Spinal cord (tissue), 10 donors: ENCODE results near the gene C9. TPM values are rescaled to one million over a fixed set of nuclear protein-coding genes. Genes with fewer than 3 reads are reported as not detected.

ENCODE experiments used
- DNase-seq, 6 donors: peaks; one replicate each; pipeline versions ENCODE4 v3.0.0 to v3.0.0-alpha.2; 2013 to 2015; ENCODE audit warnings: low spot score in 6 of 6, low read depth in 4 of 6
- H3K27ac ChIP-seq: one replicate; pipeline ENCODE4 v1.5.1; 2013; ENCODE audit warnings: low read depth, low read length, control low read depth
- H3K27me3 ChIP-seq: one replicate; pipeline ENCODE4 v1.6.1; 2013; ENCODE audit warnings: low read length; ENCODE audit not compliant: control insufficient read depth, insufficient read depth
- H3K36me3 ChIP-seq: one replicate; pipeline ENCODE4 v1.6.1; 2013; ENCODE audit warnings: low read length; ENCODE audit not compliant: control insufficient read depth, insufficient read depth
- H3K4me1 ChIP-seq: one replicate; pipeline ENCODE4 v1.6.1; 2013; ENCODE audit warnings: low read length; ENCODE audit not compliant: control insufficient read depth, insufficient read depth
- H3K4me3 ChIP-seq: one replicate; pipeline ENCODE4 v1.5.1; 2013; ENCODE audit warnings: low read depth, low read length, control low read depth
- H3K9me3 ChIP-seq: one replicate; pipeline ENCODE4 v1.6.1; 2013; ENCODE audit warnings: low read length; ENCODE audit not compliant: control insufficient read depth, insufficient read depth
- WGBS: methylation state at CpG from one replicate; pipeline ENCODE4 v1.1.5; 2013; ENCODE audit warnings: missing lambda C conversion rate; ENCODE audit not compliant: insufficient coverage; 5-methylcytosine and 5-hydroxymethylcytosine counted together
- polyA plus RNA-seq, 2 donors: library from polyadenylated mRNA; unstranded; fragments of 120-200 nt; gene quantifications; one replicate each; pipeline ENCODE4 v1.2.1, GENCODE V29; 2013; ENCODE audit not compliant: insufficient read length in 2 of 2
- total RNA-seq, 2 donors: library from RNA; depleted of rRNA in 1 of 2; stranded (reverse); fragments of 120-200 nt in 1 of 2; fragments of >200 nt in 1 of 2; gene quantifications; one replicate each; pipeline versions ENCODE4 v1.2.3 to v1.2.4, GENCODE V29; 2013 to 2014
- donor health status: healthy.

C9 gene
- total and polyA plus RNA-seq, 4 donors: 0.08 to 0.10 TPM; not detected in 2

GRCh38 chr5:39400713-39401578 is 36.7 kb upstream of the C9 start:
- DNase-seq: no peak
- Histone ChIP-seq H3K4me3 (no peak overlapping the region), H3K27me3 (no peaks in the 10 kb centered on the region), H3K36me3 (no peaks in the 10 kb centered on the region), H3K4me1 (no peaks in the 10 kb centered on the region), H3K27ac (no peak overlapping the region), H3K9me3 (no peaks in the 10 kb centered on the region)
- WGBS: 17% methylated on average over 1 of the region's 5 CpGs

DNA sequence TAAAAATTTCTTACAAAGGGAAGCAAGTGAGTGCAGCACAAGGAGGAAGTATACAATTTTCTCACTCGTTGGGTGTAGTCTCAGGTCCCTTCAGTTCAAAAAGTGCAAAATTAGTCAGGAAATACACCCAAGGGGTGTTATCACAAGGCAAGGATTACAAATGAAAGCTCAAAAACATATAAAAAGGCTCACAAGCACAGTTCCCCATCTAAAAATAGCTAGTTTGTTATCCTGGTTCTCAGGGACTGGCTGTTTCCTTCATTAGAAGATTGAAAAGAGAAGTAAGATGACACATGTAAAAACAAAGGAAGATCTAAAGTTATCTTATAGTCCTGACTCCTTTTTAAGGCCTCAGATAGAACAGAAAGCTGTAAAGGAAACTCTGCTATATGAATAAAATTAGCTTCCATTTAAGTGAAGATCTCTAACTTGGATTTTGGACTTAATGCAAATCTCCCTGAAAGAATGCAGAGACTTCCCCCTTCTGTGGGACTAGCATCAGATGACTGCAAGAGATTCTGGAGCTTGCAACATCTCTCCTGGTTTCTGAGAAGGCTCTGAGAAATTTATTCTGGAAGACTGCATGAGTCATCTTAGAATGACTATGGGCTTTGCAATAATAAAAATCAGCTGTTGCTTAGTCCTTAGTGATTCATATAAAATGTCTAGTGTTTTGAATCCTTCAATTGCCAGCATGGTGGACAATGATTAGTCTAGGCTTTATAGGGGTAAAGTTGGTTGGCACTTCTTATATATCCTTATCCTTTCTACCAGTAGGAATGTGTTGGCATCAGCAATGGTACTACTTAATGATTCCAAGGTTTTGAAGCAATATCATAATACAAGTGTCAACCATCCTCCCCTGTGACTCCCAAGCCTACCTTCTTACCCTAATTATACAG is 35.1 kb upstream of the C9 start:
- no peak overlapping the region for H3K27ac ChIP-seq
- no peak for DNase-seq
- H3K9me3 ChIP-seq: no peaks in the 10 kb centered on the region
- no peak overlapping the region for H3K4me3 ChIP-seq
- no CpG with 5 or more reads among the region's 1 CpG for WGBS
- no peaks in the 10 kb centered on the region for H3K36me3 ChIP-seq
- no peaks in the 10 kb centered on the region for H3K4me1 ChIP-seq
- no peaks in the 10 kb centered on the region for H3K27me3 ChIP-seq

- H3K36me3 ChIP-seq: no peaks in the 10 kb centered on the region
- H3K4me3 ChIP-seq: no peak overlapping the region
- no peaks in the 10 kb centered on the region for H3K9me3 ChIP-seq
- H3K4me1 ChIP-seq: no peaks in the 10 kb centered on the region
- WGBS: 95% methylated on average over 3 of the region's 3 CpGs
- H3K27ac ChIP-seq: no peak overlapping the region
- H3K27me3 ChIP-seq: no peaks in the 10 kb centered on the region
- no peak for DNase-seq
These were observed 32.5 kb upstream of the C9 start for GRCh38 chr5:39396843-39397242.

GRCh38 chr5:39395521-39395920 is 31.2 kb upstream of the C9 start:
- Histone ChIP-seq H3K27me3 (no peaks in the 10 kb centered on the region), H3K4me1 (no peaks in the 10 kb centered on the region), H3K4me3 (no peak overlapping the region), H3K36me3 (no peaks in the 10 kb centered on the region), H3K9me3 (no peaks in the 10 kb centered on the region), H3K27ac (no peak overlapping the region)
- DNase-seq: no peak

- Histone ChIP-seq H3K4me1 (no peaks in the 10 kb centered on the region), H3K9me3 (no peaks in the 10 kb centered on the region), H3K4me3 (no peak overlapping the region), H3K27ac (no peak overlapping the region), H3K27me3 (no peaks in the 10 kb centered on the region), H3K36me3 (no peaks in the 10 kb centered on the region)
- DNase-seq: no peak
- WGBS: no CpG with 5 or more reads among the region's 3 CpGs
These were observed 30.7 kb upstream of the C9 start for GRCh38 chr5:39394946-39395345.

DNA sequence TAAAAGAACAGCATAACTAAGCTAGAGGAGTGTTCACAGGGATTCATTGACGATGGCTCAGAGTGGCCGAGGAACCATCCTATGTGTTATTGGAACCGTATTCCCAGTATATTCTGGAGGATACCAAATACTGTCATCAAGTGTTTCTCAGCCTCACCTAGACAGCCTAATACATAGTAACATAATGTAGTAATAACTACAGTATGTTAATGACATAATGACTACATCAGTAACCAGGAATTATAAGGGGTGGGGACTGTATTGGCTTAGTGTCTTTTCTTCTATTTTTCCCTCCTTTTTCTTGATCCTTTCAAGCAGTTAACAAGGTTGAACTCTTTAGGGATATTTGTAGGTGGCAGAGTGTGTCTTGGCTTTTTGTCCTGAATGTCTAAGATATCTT is 26.6 kb upstream of the C9 start:
- no peak overlapping the region for H3K4me3 ChIP-seq
- H3K36me3 ChIP-seq: no peaks in the 10 kb centered on the region
- WGBS: no CpG with 5 or more reads among the region's 3 CpGs
- H3K4me1 ChIP-seq: no peaks in the 10 kb centered on the region
- H3K9me3 ChIP-seq: no peaks in the 10 kb centered on the region
- no peak for DNase-seq
- H3K27ac ChIP-seq: no peak overlapping the region
- H3K27me3 ChIP-seq: no peaks in the 10 kb centered on the region

DNA sequence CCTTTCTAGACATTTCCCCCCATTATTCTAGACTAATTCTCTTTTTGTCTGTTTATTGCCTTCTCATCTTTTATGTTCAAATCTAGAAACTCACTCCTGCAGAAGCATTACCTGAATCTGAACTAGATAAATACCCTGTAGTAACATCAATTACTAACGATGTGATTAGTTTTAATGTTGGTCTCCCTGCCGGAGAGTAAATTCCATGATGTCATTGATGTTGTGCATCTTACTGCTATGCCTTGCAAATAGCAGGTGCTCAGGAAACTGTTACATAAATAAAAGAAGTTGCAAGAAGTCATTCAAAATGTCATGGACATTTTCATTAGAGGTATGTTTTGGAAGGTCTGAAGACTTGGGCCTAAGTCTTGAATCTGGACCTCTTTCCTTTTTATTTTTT is 23.0 kb upstream of the C9 start:
- DNase-seq: no peak
- no peak overlapping the region for H3K4me3 ChIP-seq
- H3K9me3 ChIP-seq: no peaks in the 10 kb centered on the region
- H3K27me3 ChIP-seq: no peaks in the 10 kb centered on the region
- no peaks in the 10 kb centered on the region for H3K4me1 ChIP-seq
- H3K27ac ChIP-seq: no peak overlapping the region
- H3K36me3 ChIP-seq: no peaks in the 10 kb centered on the region
- WGBS: 100% methylated on average over 1 of the region's 2 CpGs

DNA sequence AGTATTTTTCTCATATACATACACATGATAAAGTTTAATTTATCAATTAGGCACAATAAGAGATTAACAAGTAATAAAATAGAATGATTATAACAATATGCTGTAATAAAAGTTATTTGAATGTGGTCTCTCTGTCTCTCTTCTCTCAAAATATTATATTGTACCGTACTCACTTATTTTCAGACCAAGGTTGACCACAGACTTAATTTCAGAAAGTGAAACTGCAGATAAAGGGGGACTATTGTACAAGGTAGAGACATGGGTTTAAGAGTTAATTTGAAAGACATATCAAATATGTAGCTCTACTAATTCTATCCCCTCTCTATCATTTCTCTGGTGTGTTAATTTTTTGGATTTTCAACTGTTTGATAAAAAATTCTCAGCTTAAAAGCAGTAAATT is 20.0 kb upstream of the C9 start:
- no CpG with 5 or more reads among the region's 1 CpG for WGBS
- no peak for DNase-seq
- Histone ChIP-seq H3K27me3 (no peaks in the 10 kb centered on the region), H3K4me1 (peaks cover 3% of the 10 kb centered on the region), H3K27ac (no peak overlapping the region), H3K9me3 (no peaks in the 10 kb centered on the region), H3K4me3 (no peak overlapping the region), H3K36me3 (no peaks in the 10 kb centered on the region)

DNA sequence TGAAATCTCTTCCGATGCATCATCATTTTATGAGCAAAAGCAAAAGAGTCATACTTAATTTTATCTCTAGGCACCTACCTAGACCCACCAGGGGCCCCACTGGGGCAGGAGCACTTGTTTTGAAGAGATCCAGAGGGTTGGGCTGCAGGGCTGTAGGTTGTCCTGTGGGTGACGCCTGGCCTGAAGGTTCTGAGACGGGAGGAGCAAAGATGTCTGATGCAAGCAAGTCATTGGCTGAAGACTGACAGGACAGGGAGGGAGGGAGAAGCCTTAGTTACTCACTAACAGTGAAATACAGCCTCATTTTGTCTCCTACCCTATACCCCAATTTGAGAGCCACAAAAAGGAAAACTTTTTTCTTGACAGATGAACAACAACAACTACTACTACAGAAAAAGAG is 17.1 kb upstream of the C9 start:
- DNase-seq: no peak
- Histone ChIP-seq H3K4me3 (no peak overlapping the region), H3K9me3 (no peaks in the 10 kb centered on the region), H3K27me3 (no peaks in the 10 kb centered on the region), H3K4me1 (peaks cover 5% of the 10 kb centered on the region), H3K36me3 (peaks cover 3% of the 10 kb centered on the region), H3K27ac (no peak overlapping the region)
- no CpG with 5 or more reads among the region's 3 CpGs for WGBS
